Mesenchymal stem cell (in vitro differentiated cells and primary cell): ENCODE data around the gene IL1RAP.

Experiments
- DNase-seq: peaks from one replicate; pipeline ENCODE4 v3.0.0-alpha.2; 2013
- H2AFZ ChIP-seq: one replicate; pipeline ENCODE4 v1.6.1; 2013; ENCODE audit warnings: low read depth, mild to moderate bottlenecking, control low read depth, inconsistent platforms, low read length, moderate library complexity
- H2AK5ac ChIP-seq: 2 replicates; pipeline ENCODE4 v1.6.1; 2013; ENCODE audit warnings: low read length, moderate library complexity, mild to moderate bottlenecking, inconsistent platforms; ENCODE audit not compliant: severe bottlenecking
- H2BK120ac ChIP-seq: one replicate; pipeline ENCODE4 v1.6.1; 2013; ENCODE audit warnings: low read depth, mild to moderate bottlenecking, inconsistent platforms, low read length, moderate library complexity
- H2BK12ac ChIP-seq, 2 experiments: one replicate each; pipeline ENCODE4 v1.6.1; 2013; ENCODE audit warnings: inconsistent platforms in 2 of 2, low read length in 2 of 2, mild to moderate bottlenecking in 2 of 2, moderate library complexity in 2 of 2, control low read depth in 1 of 2
- H2BK15ac ChIP-seq: one replicate; pipeline ENCODE4 v1.6.1; 2013; ENCODE audit warnings: mild to moderate bottlenecking, low read depth, inconsistent platforms; ENCODE audit not compliant: poor library complexity, severe bottlenecking
- H2BK5ac ChIP-seq: 2 replicates; pipeline ENCODE4 v1.6.1; 2013; ENCODE audit warnings: low read depth, mild to moderate bottlenecking, low read length, control low read depth, inconsistent platforms; ENCODE audit not compliant: poor library complexity, severe bottlenecking
- H3K14ac ChIP-seq, 2 experiments: one replicate each; pipeline ENCODE4 v1.6.1; 2013; ENCODE audit warnings: inconsistent platforms in 2 of 2, low read length in 2 of 2, control low read depth in 1 of 2, mild to moderate bottlenecking in 1 of 2, moderate library complexity in 1 of 2
- H3K18ac ChIP-seq, 2 experiments: one replicate each; pipeline ENCODE4 v1.6.1; 2013; ENCODE audit warnings: inconsistent platforms in 2 of 2, low read length in 2 of 2, control low read depth in 1 of 2, low read depth in 1 of 2, mild to moderate bottlenecking in 1 of 2
- H3K23ac ChIP-seq, 2 experiments: one replicate each; pipeline ENCODE4 v1.6.1; 2013; ENCODE audit warnings: inconsistent platforms in 2 of 2, low read length in 2 of 2, mild to moderate bottlenecking in 2 of 2, moderate library complexity in 2 of 2, control low read depth in 1 of 2
- H3K27ac ChIP-seq: 2 replicates; pipeline ENCODE4 v1.5.1; 2013; ENCODE audit warnings: mild to moderate bottlenecking, moderate library complexity, low read length, control low read depth, inconsistent platforms; ENCODE audit not compliant: poor library complexity, severe bottlenecking
- H3K27me3 ChIP-seq, 2 experiments: 2 replicates each; pipeline versions ENCODE4 v1.6.1 to v1.7.0; 2013; ENCODE audit warnings: low read length in 2 of 2, mild to moderate bottlenecking in 2 of 2, moderate library complexity in 2 of 2, control low read depth in 1 of 2, inconsistent platforms in 1 of 2; ENCODE audit not compliant: control insufficient read depth in 1 of 2, insufficient read depth in 1 of 2
- H3K36me3 ChIP-seq, 2 experiments: 2 replicates each; pipeline versions ENCODE4 v1.6.1 to v1.7.0; 2013; ENCODE audit warnings: low read length in 2 of 2, control low read depth in 1 of 2, inconsistent platforms in 1 of 2, low read depth in 1 of 2, mild to moderate bottlenecking in 1 of 2; ENCODE audit not compliant: insufficient read depth in 2 of 2, control insufficient read depth in 1 of 2
- H3K4ac ChIP-seq, 2 experiments: one replicate each; pipeline ENCODE4 v1.6.1; 2013; ENCODE audit warnings: inconsistent platforms in 2 of 2, low read length in 2 of 2, mild to moderate bottlenecking in 2 of 2, moderate library complexity in 2 of 2, control low read depth in 1 of 2, low read depth in 1 of 2
- H3K4me1 ChIP-seq: 2 replicates; pipeline ENCODE4 v1.6.1; 2013; ENCODE audit warnings: low read depth, low read length, control low read depth; ENCODE audit not compliant: control insufficient read depth, insufficient read depth
- H3K4me2 ChIP-seq: 2 replicates; pipeline ENCODE4 v1.6.1; 2013; ENCODE audit warnings: low read length, mild to moderate bottlenecking, inconsistent platforms; ENCODE audit not compliant: poor library complexity, severe bottlenecking
- H3K4me3 ChIP-seq, 2 experiments: 2 replicates each; pipeline versions ENCODE4 v1.5.1 to v1.7.0; 2013; ENCODE audit warnings: low read length in 2 of 2, mild to moderate bottlenecking in 2 of 2, control low read depth in 1 of 2, low read depth in 1 of 2; ENCODE audit not compliant: insufficient read depth in 1 of 2
- H3K79me1 ChIP-seq: replicated peaks from 2 replicates; pipeline ENCODE4 v1.6.1; 2013; ENCODE audit warnings: mild to moderate bottlenecking, control low read depth, low read length, inconsistent platforms; ENCODE audit not compliant: poor library complexity, severe bottlenecking
- H3K9ac ChIP-seq: 2 replicates; pipeline ENCODE4 v1.7.0; 2013; ENCODE audit warnings: mild to moderate bottlenecking, low read length, moderate library complexity
- H3K9me3 ChIP-seq: 2 replicates; pipeline ENCODE4 v1.7.0; 2013; ENCODE audit warnings: mild to moderate bottlenecking, low read length; ENCODE audit not compliant: control insufficient read depth
- H4K8ac ChIP-seq: one replicate; pipeline ENCODE4 v1.6.1; 2013; ENCODE audit warnings: inconsistent platforms, mild to moderate bottlenecking, low read length, moderate library complexity
- H4K91ac ChIP-seq: one replicate; pipeline ENCODE4 v1.6.1; 2013; ENCODE audit warnings: mild to moderate bottlenecking, low read length, inconsistent platforms
- WGBS: methylation state at CpG from one replicate; pipeline ENCODE4 v1.1.7; 2013; ENCODE audit warnings: mixed read lengths; 5-methylcytosine and 5-hydroxymethylcytosine counted together

Gene IL1RAP

DNA sequence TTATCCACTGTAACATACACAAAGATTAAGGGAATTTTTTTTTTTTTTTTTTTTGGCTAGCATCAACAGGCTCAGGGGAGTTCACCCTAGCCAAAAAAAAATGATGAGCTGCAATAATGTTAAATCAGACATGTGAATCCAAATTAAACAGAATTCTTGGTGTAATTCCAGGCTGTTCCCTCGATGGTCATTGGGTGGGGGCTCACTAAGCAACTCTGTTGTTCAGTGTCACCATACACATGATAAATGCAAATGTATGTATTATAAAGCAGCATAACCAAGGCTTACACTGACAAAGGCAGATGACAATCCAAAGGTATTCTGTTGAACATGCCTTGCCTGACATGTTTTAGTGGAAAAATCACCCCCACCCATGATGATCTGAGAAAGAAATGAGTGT is 29.0 kb downstream of the IL1RAP start:
- Histone ChIP-seq H2AFZ (no peak overlapping the region), H2BK120ac (no peak overlapping the region), H3K14ac (no peak overlapping the region), H3K9ac (no peak overlapping the region), H4K8ac (no peak overlapping the region), H3K36me3 (no peaks in the 10 kb centered on the region), H3K4me1 (no peaks in the 10 kb centered on the region), H2BK5ac (no peak overlapping the region), H3K4me2 (no peak overlapping the region), H3K27me3 (no peaks in the 10 kb centered on the region), H3K79me1 (peaks cover 2% of the 10 kb centered on the region), H2BK12ac (no peak overlapping the region), H3K18ac (no peak overlapping the region), H3K4ac (no peak overlapping the region), H3K4me3 (no peak overlapping the region), H3K9me3 (no peaks in the 10 kb centered on the region), H2BK15ac (no peak overlapping the region), H3K23ac (no peak overlapping the region), H3K27ac (no peak overlapping the region), H4K91ac (no peak overlapping the region), H2AK5ac (no peak overlapping the region)
- no peak for DNase-seq
- 100% methylated on average over 1 of the region's 1 CpG for WGBS

- Histone ChIP-seq H2BK12ac (no peak overlapping the region), H4K91ac (no peak overlapping the region), H3K36me3 (no peaks in the 10 kb centered on the region), H3K4me2 (no peak overlapping the region), H2BK120ac (no peak overlapping the region), H3K4me3 (no peak overlapping the region), H2AFZ (no peak overlapping the region), H3K27me3 (no peaks in the 10 kb centered on the region), H3K79me1 (no peaks in the 10 kb centered on the region), H2BK5ac (no peak overlapping the region), H4K8ac (no peak overlapping the region), H2AK5ac (no peak overlapping the region), H3K18ac (no peak overlapping the region), H3K14ac (no peak overlapping the region), H3K27ac (no peak overlapping the region), H3K9ac (no peak overlapping the region), H3K9me3 (no peaks in the 10 kb centered on the region), H2BK15ac (no peak overlapping the region), H3K4ac (no peak overlapping the region), H3K23ac (no peak overlapping the region), H3K4me1 (no peaks in the 10 kb centered on the region)
- WGBS = 74% methylated on average over 4 of the region's 4 CpGs
- no peak for DNase-seq
These were observed 29.8 kb downstream of the IL1RAP start for GRCh38 chr3:190543671-190544070.

DNA sequence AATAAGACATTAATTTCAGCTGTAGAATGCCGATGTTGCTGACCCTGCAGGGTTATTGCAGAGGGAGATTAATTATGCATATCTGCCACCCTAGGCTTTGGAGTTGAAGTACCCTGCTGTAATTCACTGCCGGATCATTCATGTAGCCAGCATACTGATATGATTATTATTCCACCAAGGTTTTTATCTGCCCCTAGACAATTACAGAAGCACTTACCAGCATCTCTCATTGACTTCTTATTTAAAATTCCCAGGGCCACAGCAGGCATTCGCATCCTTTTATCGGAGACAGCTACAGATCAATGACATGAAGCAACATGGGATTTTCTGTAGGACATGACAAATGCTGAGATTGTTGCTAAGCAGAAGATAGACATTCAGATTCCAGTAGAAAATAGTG is 31.3 kb downstream of the IL1RAP start:
- Histone ChIP-seq H4K91ac (no peak overlapping the region), H3K27ac (no peak overlapping the region), H3K18ac (no peak overlapping the region), H3K4me1 (no peaks in the 10 kb centered on the region), H2AK5ac (no peak overlapping the region), H2AFZ (no peak overlapping the region), H2BK5ac (no peak overlapping the region), H3K27me3 (no peaks in the 10 kb centered on the region), H2BK120ac (no peak overlapping the region), H3K14ac (no peak overlapping the region), H3K9me3 (peaks cover under 1% of the 10 kb centered on the region), H3K4me3 (no peak overlapping the region), H3K23ac (no peak overlapping the region), H3K36me3 (no peaks in the 10 kb centered on the region), H3K4ac (no peak overlapping the region), H3K4me2 (no peak overlapping the region), H4K8ac (no peak overlapping the region), H3K79me1 (no peaks in the 10 kb centered on the region), H2BK15ac (no peak overlapping the region), H3K9ac (no peak overlapping the region), H2BK12ac (no peak overlapping the region)
- 100% methylated on average over 4 of the region's 4 CpGs for WGBS
- no peak for DNase-seq

DNA sequence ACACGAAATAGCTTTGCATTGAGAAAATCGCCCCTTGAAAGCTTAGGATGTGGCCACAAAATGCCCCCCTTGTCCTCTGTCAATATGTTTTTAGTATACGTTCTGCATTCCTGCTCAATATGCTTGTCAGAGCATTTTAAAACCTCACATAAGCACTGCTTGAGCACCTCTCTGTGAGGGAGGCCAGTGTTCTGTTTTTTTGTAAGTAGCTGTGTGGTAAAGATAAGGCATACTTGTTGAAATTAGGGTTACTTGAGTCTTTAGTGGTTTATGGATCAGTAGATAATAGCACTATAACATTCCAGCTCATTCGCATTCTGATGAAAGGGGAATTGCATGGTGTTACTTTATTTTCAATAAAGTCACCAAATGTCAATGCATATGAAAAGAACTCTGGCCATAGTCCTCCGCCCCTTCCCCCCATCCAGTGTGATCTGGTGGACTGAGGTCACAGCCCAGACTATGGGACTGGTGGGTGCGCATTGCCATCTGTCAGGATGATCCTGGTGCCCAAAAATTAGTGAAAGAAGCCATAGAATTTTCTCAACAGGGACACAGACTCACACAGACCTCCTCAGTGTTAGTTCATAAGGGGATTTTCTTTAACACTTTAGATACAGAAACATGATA is 33.1 kb downstream of the IL1RAP start:
- H3K18ac ChIP-seq = no peak overlapping the region
- no peak overlapping the region for H2BK12ac ChIP-seq
- no peak overlapping the region for H3K23ac ChIP-seq
- no peaks in the 10 kb centered on the region for H3K27me3 ChIP-seq
- H4K91ac ChIP-seq = no peak overlapping the region
- H3K4me3 ChIP-seq = no peak overlapping the region
- H3K79me1 ChIP-seq = no peaks in the 10 kb centered on the region
- 85% methylated on average over 6 of the region's 6 CpGs for WGBS
- H2AFZ ChIP-seq = no peak overlapping the region
- no peak overlapping the region for H2BK15ac ChIP-seq
- H3K36me3 ChIP-seq = no peaks in the 10 kb centered on the region
- H3K4me1 ChIP-seq = no peaks in the 10 kb centered on the region
- no peak overlapping the region for H2BK120ac ChIP-seq
- H2AK5ac ChIP-seq = no peak overlapping the region
- H3K9me3 ChIP-seq = peaks cover 6% of the 10 kb centered on the region
- H3K14ac ChIP-seq = no peak overlapping the region
- H4K8ac ChIP-seq = no peak overlapping the region
- H3K4ac ChIP-seq = no peak overlapping the region
- no peak overlapping the region for H3K4me2 ChIP-seq
- H2BK5ac ChIP-seq = no peak overlapping the region
- no peak for DNase-seq
- no peak overlapping the region for H3K9ac ChIP-seq
- H3K27ac ChIP-seq = no peak overlapping the region
